Testis (tissue), 2 donors: ENCODE data around the gene GARIN5B.

Experiments
- POLR2A ChIP-seq: fragments of 450-650 bp; IDR thresholded peaks from one replicate; pipeline ENCODE4 v1.6.1; 2017; ENCODE audit warnings: antibody characterized with exemption, mild to moderate bottlenecking, moderate library complexity
- TF ChIP-seq, protein P1 (sequence below), 3 experiments: fragments of 450-650 bp in 2 of 3; fragments of 200-600 bp in 1 of 3; sonication (generic) in 1 of 3; IDR thresholded peaks; one replicate each; pipeline ENCODE4 v1.5.1; 2016 to 2019; ENCODE audit warnings: antibody characterized with exemption in 3 of 3, mild to moderate bottlenecking in 2 of 3, moderate library complexity in 1 of 3

DNA sequence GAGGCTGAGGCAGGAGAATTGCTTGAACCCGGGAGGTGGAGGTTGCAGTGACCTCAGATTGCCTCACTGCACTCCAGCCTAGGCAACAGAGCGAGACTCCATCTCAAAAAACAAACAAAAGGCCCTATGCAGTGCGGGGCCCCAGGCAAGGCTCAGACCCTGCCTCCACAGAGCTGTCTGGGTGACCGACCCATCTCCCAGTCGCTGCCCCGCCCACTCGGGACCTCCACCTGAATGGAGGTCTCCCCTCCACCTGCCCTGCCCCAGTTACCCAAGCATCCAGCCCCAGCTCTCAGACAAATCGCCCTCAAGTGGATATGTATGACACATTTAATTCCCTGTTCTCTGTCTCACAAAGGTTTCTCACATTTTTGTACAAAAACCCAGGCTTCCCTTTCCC is 2.2 kb upstream of the GARIN5B start:
- TF ChIP-seq, protein P1, sequence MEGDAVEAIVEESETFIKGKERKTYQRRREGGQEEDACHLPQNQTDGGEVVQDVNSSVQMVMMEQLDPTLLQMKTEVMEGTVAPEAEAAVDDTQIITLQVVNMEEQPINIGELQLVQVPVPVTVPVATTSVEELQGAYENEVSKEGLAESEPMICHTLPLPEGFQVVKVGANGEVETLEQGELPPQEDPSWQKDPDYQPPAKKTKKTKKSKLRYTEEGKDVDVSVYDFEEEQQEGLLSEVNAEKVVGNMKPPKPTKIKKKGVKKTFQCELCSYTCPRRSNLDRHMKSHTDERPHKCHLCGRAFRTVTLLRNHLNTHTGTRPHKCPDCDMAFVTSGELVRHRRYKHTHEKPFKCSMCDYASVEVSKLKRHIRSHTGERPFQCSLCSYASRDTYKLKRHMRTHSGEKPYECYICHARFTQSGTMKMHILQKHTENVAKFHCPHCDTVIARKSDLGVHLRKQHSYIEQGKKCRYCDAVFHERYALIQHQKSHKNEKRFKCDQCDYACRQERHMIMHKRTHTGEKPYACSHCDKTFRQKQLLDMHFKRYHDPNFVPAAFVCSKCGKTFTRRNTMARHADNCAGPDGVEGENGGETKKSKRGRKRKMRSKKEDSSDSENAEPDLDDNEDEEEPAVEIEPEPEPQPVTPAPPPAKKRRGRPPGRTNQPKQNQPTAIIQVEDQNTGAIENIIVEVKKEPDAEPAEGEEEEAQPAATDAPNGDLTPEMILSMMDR (IDR thresholded peaks at IDR 0.05), result no peak
- no peak for TF ChIP-seq POLR2A
